Measurements from ENCODE around the gene SNUPN. TPM values are rescaled to one million over a fixed set of nuclear protein-coding genes. Genes with fewer than 3 reads are reported as not detected.

Gene SNUPN
- total and polyA plus RNA-seq, 2 of the 4 experiments (the other 2 are of a cell fraction): 23.8 to 24.1 TPM

- Histone ChIP-seq H2BK15ac (ENCODE audit: low read depth, low read length) (no peak overlapping the region), H3K4ac (ENCODE audit: low read depth, low read length) (no peak overlapping the region), H3K56ac (ENCODE audit: extremely low read depth, insufficient read depth, low read length) (no peak overlapping the region), H3K9me3 (ENCODE audit: control insufficient read depth, insufficient read depth, low read length) (no peaks in the 10 kb centered on the region), H3K14ac (replicated peaks; ENCODE audit: low read depth, low read length) (no peak overlapping the region), H3K4me2 (ENCODE audit: low read depth, low read length) (no peak overlapping the region), H4K5ac (ENCODE audit: low read depth, low read length) (no peak overlapping the region), H3K27me3 (ENCODE audit: control insufficient read depth, insufficient read depth, low read length) (no peaks in the 10 kb centered on the region), H2BK20ac (ENCODE audit: low read depth, low read length) (no peak overlapping the region), H2BK5ac (ENCODE audit: low read depth, low read length, poor library complexity, severe bottlenecking) (no peak overlapping the region), H3K79me1 (ENCODE audit: low read depth in 1 of 2, low read length in 2 of 2) (peaks cover 0 to 4% of the 10 kb centered on the region in 2 experiments; a peak in 1 of 4 replicates), H2AK9ac (replicated peaks; ENCODE audit: low read depth, low read length, poor library complexity) (no peak overlapping the region), H4K91ac (ENCODE audit: insufficient read depth, low read depth, low read length) (no peak overlapping the region), H3K27ac (ENCODE audit: insufficient read depth, low read length) (no peak overlapping the region), H2AFZ (replicated peaks; ENCODE audit: low read length, poor library complexity) (no peak overlapping the region), H3K18ac (ENCODE audit: low read depth, low read length) (no peak overlapping the region), H3K9ac (ENCODE audit: low read depth, low read length) (no peak overlapping the region), H3K36me3 (ENCODE audit: control insufficient read depth, insufficient read depth, low read length) (peaks cover 19% of the 10 kb centered on the region), H4K8ac (ENCODE audit: low read depth in 2 of 2, low read length in 2 of 2) (no peak overlapping the region), H2AK5ac (ENCODE audit: low read depth, low read length) (no peak overlapping the region), H3K4me3 (ENCODE audit: insufficient read depth, low read depth, low read length) (no peak overlapping the region), H3K4me1 (ENCODE audit: control insufficient read depth, insufficient read depth, low read length) (no peaks in the 10 kb centered on the region), H4K20me1 (ENCODE audit: insufficient read depth, low read length) (no peaks in the 10 kb centered on the region), H3K23ac (ENCODE audit: low read depth, low read length) (no peak overlapping the region), H2BK120ac (ENCODE audit: low read depth, low read length) (no peak overlapping the region), H3K9me1 (ENCODE audit: insufficient read depth, low read length) (no peaks in the 10 kb centered on the region)
- intact Hi-C loops (cut with micrococcal nuclease) (no loop called here), dilution Hi-C loops (cut with HindIII; ENCODE audit: low sequenced_read_pairs, unreplicated experiment) (no loop called here), in situ Hi-C loops (cut with MboI; ENCODE audit: low sequenced_read_pairs) (no loop called here)
- CTCF ChIA-PET: interaction anchor here (1.1 kb wide), 1 partner anchor 58 kb away, joined by 4 read pairs; no protein-coding TSS in a partner anchor
- DNase-seq: no peak
- WGBS, 2 experiments (ENCODE audit: extremely low coverage in 2 of 2, insufficient read length in 1 of 2): no CpG with 5 or more reads among the region's 4 CpGs
- POLR2A ChIA-PET (ENCODE audit: unreplicated experiment): no interaction called here
- TF ChIP-seq MXI1 (IDR thresholded peaks at IDR 0.05; ENCODE audit: borderline replicate concordance, low read depth, low read length) (no peak), USF2 (IDR thresholded peaks at IDR 0.05; ENCODE audit: low read depth, low read length) (no peak), CHD1 (IDR thresholded peaks at IDR 0.05; ENCODE audit: low read depth, low read length) (no peak), MAZ (IDR thresholded peaks at IDR 0.05; ENCODE audit: borderline replicate concordance, low read depth, low read length) (no peak), SMC3 (IDR thresholded peaks at IDR 0.05; ENCODE audit: low read depth, low read length) (no peak), CEBPB (IDR thresholded peaks at IDR 0.05; ENCODE audit: low read depth, low read length) (no peak), CTCF (conservative IDR thresholded peaks at IDR 0.05; ENCODE audit: low read depth, low read length) (no peak), MAFK (IDR thresholded peaks at IDR 0.05; ENCODE audit: low read depth, low read length) (no peak), RCOR1 (IDR thresholded peaks at IDR 0.05; ENCODE audit: insufficient replicate concordance, low read length) (no peak), FOS (IDR thresholded peaks at IDR 0.05; ENCODE audit: low read depth, low read length) (no peak), ELK1 (IDR thresholded peaks at IDR 0.05; ENCODE audit: borderline replicate concordance, low read depth, low read length) (no peak), RAD21 (IDR thresholded peaks at IDR 0.05; ENCODE audit: low read length) (no peak), NFE2L2 (IDR thresholded peaks at IDR 0.05; ENCODE audit: low read depth, low read length) (no peak), POLR2A (IDR thresholded peaks at IDR 0.05; ENCODE audit: low read depth, low read length) (no peak), BHLHE40 (IDR thresholded peaks at IDR 0.05; ENCODE audit: low read depth, low read length) (no peak), RFX5 (IDR thresholded peaks at IDR 0.05; ENCODE audit: low read depth, low read length) (no peak)
- no peak for ATAC-seq (ENCODE audit: low read depth)
- BruUV-seq (replicated peaks): no TSS peak
These were observed 33.7 kb downstream of the SNUPN start for GRCh38 chr15:75591655-75592364.
